Measurements from ENCODE around the gene PCYOX1L.

DNA sequence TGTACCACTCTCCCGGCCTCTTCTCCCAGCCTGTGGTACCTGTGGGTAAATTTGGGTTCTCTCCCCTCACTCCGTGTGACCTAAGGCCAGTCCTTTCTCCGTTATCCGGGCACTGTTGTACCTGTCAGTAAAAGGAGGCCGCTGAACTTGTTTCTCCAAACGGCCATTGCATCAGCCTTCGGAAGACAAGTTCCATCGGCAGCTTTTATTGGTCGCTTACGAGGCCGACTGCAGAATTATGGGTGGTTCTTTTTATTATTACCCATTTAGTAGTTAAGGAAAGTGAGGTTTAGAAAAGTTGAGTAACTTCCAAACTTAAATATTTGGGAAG is 12.0 kb upstream of the PCYOX1L start:
- no peak for TF ChIP-seq EP300 (IDR thresholded peaks at IDR 0.05; ENCODE audit: borderline replicate concordance)
- no peak for TF ChIP-seq YY1 (IDR thresholded peaks at IDR 0.05; ENCODE audit: low read depth)
- TF ChIP-seq NFIC (IDR thresholded peaks at IDR 0.05) = no peak
- no peak for TF ChIP-seq TEAD4 (IDR thresholded peaks at IDR 0.05)
- no peak for TF ChIP-seq ZBTB7A (IDR thresholded peaks at IDR 0.05; ENCODE audit: low read depth)
- no peak for TF ChIP-seq CEBPB (IDR thresholded peaks at IDR 0.05)
- no peak for TF ChIP-seq TAF1 (IDR thresholded peaks at IDR 0.05; ENCODE audit: low read depth)
- no peak for TF ChIP-seq RAD21 (IDR thresholded peaks at IDR 0.05; ENCODE audit: low read depth)
- TF ChIP-seq, protein P1, sequence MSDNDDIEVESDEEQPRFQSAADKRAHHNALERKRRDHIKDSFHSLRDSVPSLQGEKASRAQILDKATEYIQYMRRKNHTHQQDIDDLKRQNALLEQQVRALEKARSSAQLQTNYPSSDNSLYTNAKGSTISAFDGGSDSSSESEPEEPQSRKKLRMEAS (IDR thresholded peaks at IDR 0.05) = no peak
- no peak for TF ChIP-seq EGR1 (IDR thresholded peaks at IDR 0.05)
